Activated CD8-positive, alpha-beta T cell treated with anti-CD3 and anti-CD28 coated beads for 36 hours (primary cell): ENCODE data around the gene RBL1. TPM values are rescaled to one million over a fixed set of nuclear protein-coding genes. Genes with fewer than 3 reads are reported as not detected.
A peak's percentile ranks its signal among the peaks of the same experiment; 100 is the strongest.
"Not testable (repeated sequence)": the region's sequence is repeated elsewhere in the genome, so short reads cannot be mapped to it uniquely, and the experiment has no call there.

ENCODE experiments used
- ATAC-seq: fragments of 200-7000 bp; cut with Tn5 transposase; one replicate; pipeline ENCODE4 v1.10.0; 2021; ENCODE audit warnings: mild to moderate bottlenecking, moderate library complexity
- CTCF ChIA-PET: fragments of 350-600 bp; sonication (Branson Sonifier 250); formaldehyde crosslinking; loops from one replicate; lab custom pipeline; 2021; ENCODE audit warnings: antibody characterized with exemption; lab: Charles Lee
- POLR2A ChIA-PET: fragments of 350-600 bp; sonication (Branson Sonifier 250); formaldehyde crosslinking; loops from one replicate; lab custom pipeline; 2021; ENCODE audit warnings: antibody characterized with exemption; lab: Charles Lee
- DNase-seq: peaks from one replicate; pipeline ENCODE4 v3.0.0-alpha.2; 2020
- H3K27ac Mint-ChIP-seq: one replicate; pipeline ENCODE4 v1.8.0; 2021; ENCODE audit warnings: mild to moderate bottlenecking, mixed read lengths
- H3K27me3 Mint-ChIP-seq: one replicate; pipeline ENCODE4 v1.8.0; 2021; ENCODE audit warnings: mixed read lengths
- H3K36me3 Mint-ChIP-seq: one replicate; pipeline ENCODE4 v1.8.0; 2021; ENCODE audit warnings: low read depth, mixed read lengths
- H3K4me1 Mint-ChIP-seq: one replicate; pipeline ENCODE4 v1.8.0; 2021; ENCODE audit warnings: low read depth, mixed read lengths
- H3K4me3 Mint-ChIP-seq: one replicate; pipeline ENCODE4 v1.8.0; 2021; ENCODE audit warnings: mild to moderate bottlenecking, moderate library complexity, mixed read lengths
- H3K9me3 Mint-ChIP-seq: one replicate; pipeline ENCODE4 v1.8.0; 2021; ENCODE audit warnings: mixed read lengths
- intact Hi-C: fragments of 100-400 bp; cut with micrococcal nuclease; formaldehyde crosslinking; loops from one replicate; pipeline ENCODE4 v1.10.0; 2022
- total RNA-seq, 2 experiments: library from RNA; stranded (reverse); gene quantifications; one replicate each; pipeline ENCODE4 v1.2.3, GENCODE V29; 2021
- TF ChIP-seq, protein P1 (sequence below): fragments of 200-600 bp; IDR thresholded peaks from one replicate; pipeline ENCODE4 v1.8.0; 2022; ENCODE audit warnings: antibody characterized with exemption, mild to moderate bottlenecking

The RBL1 gene
- total RNA-seq, 2 experiments from 2014 or later: 33.9 to 39.6 TPM

DNA sequence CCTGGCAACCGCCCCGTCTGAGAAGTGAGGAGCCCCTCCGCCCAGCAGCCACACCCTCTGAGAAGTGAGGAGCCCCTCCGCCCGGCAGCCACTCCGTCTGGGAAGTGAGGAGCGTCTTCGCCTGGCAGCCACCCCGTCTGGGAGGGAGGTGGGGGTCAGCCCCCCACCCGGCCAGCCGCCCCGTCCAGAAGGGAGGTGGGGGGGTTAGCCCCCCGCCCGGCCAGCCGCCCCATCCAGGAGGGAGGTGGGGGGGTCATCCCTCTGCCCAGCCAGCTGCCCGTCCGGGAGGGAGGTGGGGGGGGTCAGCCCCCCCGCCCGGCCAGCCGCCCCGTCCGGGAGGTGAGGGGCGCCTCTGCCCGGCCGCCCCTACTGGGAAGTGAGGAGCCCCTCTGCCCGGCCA lies 95.6 kb downstream of the RBL1 start:
- H3K27ac Mint-ChIP-seq, POLR2A ChIA-PET, H3K9me3 Mint-ChIP-seq, ATAC-seq, DNase-seq, H3K4me1 Mint-ChIP-seq, H3K4me3 Mint-ChIP-seq, CTCF ChIA-PET, H3K27me3 Mint-ChIP-seq, intact Hi-C loops: not testable (repeated sequence)
- H3K36me3 Mint-ChIP-seq: peaks cover 41% of the 10 kb centered on the region

- ATAC-seq: no peak
- H3K36me3 Mint-ChIP-seq: peaks cover 52% of the 10 kb centered on the region
- intact Hi-C loops: no loop called here
- POLR2A ChIA-PET: no interaction called here
- H3K4me1 Mint-ChIP-seq: peaks cover 2% of the 10 kb centered on the region
- peak overlapping the region; percentile 30 for H3K27ac Mint-ChIP-seq
- CTCF ChIA-PET: interaction anchor here (0.6 to 1.7 kb wide), 2 partner anchors 10 to 24 kb away, joined by 3 to 5 read pairs; no protein-coding TSS in a partner anchor
- H3K4me3 Mint-ChIP-seq: no peak overlapping the region
- no peak for DNase-seq
- no peaks in the 10 kb centered on the region for H3K27me3 Mint-ChIP-seq
- TF ChIP-seq, protein P1, sequence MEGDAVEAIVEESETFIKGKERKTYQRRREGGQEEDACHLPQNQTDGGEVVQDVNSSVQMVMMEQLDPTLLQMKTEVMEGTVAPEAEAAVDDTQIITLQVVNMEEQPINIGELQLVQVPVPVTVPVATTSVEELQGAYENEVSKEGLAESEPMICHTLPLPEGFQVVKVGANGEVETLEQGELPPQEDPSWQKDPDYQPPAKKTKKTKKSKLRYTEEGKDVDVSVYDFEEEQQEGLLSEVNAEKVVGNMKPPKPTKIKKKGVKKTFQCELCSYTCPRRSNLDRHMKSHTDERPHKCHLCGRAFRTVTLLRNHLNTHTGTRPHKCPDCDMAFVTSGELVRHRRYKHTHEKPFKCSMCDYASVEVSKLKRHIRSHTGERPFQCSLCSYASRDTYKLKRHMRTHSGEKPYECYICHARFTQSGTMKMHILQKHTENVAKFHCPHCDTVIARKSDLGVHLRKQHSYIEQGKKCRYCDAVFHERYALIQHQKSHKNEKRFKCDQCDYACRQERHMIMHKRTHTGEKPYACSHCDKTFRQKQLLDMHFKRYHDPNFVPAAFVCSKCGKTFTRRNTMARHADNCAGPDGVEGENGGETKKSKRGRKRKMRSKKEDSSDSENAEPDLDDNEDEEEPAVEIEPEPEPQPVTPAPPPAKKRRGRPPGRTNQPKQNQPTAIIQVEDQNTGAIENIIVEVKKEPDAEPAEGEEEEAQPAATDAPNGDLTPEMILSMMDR: no peak
- H3K9me3 Mint-ChIP-seq: no peaks in the 10 kb centered on the region
Measured at GRCh38 chr20:36998652-36999051, 97.1 kb downstream of the RBL1 start.

DNA sequence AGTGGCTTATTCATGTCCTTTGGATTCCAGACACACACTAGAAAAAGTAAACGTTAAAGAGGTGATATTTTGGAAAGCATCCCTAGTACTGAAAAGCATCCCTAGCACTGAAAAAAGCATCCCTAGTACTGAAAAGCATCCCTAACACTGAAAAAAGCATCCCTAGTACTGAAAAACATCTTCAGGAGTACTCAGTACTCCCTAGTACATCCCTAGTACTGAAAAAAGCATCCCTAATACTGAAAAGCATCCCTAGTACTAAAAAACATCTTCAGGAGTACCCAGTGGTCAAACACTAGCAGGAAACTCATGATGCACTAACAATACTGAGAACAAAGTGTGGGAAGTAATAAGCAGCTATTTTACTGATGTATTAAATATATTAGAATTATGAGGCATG lies 98.7 kb downstream of the RBL1 start:
- no peaks in the 10 kb centered on the region for H3K27me3 Mint-ChIP-seq
- H3K4me1 Mint-ChIP-seq: peaks cover 7% of the 10 kb centered on the region
- TF ChIP-seq, protein P1: no peak
- H3K4me3 Mint-ChIP-seq: no peak overlapping the region
- POLR2A ChIA-PET: no interaction called here
- H3K27ac Mint-ChIP-seq: no peak overlapping the region
- no peak for ATAC-seq
- CTCF ChIA-PET: no interaction called here
- DNase-seq: no peak
- intact Hi-C loops: no loop called here
- H3K36me3 Mint-ChIP-seq: peaks cover 50% of the 10 kb centered on the region
- H3K9me3 Mint-ChIP-seq: peaks cover 8% of the 10 kb centered on the region

DNA sequence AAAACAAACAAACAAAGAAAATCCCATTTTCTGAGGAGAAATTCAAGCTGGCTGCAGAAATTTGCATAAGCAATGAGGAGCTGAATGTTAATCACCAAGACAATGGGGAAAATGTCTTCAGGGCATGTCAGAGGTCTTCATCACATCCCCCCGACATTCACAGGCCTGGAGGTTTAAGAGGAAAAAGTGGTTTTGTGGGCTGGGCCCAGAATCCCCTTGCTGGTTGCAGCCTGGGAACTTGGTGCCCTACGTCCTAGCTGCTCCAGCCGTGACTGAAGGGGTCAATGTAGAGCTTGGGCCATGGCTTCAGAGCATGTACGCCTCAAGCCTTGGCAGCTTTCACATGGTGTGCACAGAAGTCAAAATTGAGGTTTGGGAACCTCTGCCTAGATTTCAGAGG lies 101.6 kb downstream of the RBL1 start:
- intact Hi-C loops, DNase-seq, ATAC-seq, H3K9me3 Mint-ChIP-seq, H3K27ac Mint-ChIP-seq, H3K4me3 Mint-ChIP-seq, H3K27me3 Mint-ChIP-seq: not testable (repeated sequence)
- Mint-ChIP-seq H3K36me3 (peaks cover 51% of the 10 kb centered on the region), H3K4me1 (peaks cover 17% of the 10 kb centered on the region)
- CTCF ChIA-PET: interaction anchor here (1.6 kb wide), 1 partner anchor 14 kb away, joined by 3 read pairs; no protein-coding TSS in a partner anchor
- POLR2A ChIA-PET: interaction anchor here (1.3 kb wide), 1 partner anchor 11 kb away, joined by 4 read pairs; no protein-coding TSS in a partner anchor

DNA sequence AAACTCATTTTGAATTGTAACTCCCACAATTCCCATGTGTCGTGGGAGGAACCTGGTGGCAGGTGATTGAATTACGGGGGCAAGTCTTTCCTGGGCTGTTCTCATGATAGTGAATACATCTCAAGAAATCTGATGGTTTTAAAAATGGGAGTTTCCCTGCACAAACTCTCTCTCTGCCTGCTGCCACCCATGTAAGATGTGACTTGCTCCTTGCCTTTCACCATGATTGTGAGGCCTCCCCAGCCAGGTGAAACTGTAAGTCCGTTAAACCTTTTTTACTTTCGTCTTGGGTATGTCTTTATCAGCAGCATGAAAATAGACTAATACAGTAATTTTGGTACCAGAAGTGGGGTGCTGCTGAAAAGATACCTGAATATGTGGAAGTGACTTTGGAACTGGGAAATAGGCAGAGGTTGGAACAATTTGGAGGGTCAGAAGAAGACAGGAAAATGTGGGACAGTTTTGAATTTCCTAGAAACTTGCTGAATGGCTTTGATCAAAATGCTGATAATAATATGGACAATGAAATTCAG lies 102.9 kb downstream of the RBL1 start:
- Mint-ChIP-seq H3K4me3 (no peak overlapping the region), H3K36me3 (peaks cover 58% of the 10 kb centered on the region), H3K4me1 (peaks cover 29% of the 10 kb centered on the region), H3K9me3 (peaks cover 16% of the 10 kb centered on the region), H3K27me3 (no peaks in the 10 kb centered on the region), H3K27ac (no peak overlapping the region)
- ChIA-PET POLR2A (no interaction called here), CTCF (no interaction called here)
- TF ChIP-seq, protein P1: no peak
- ATAC-seq (no peak), DNase-seq (no peak)
- intact Hi-C loops: no loop called here

DNA sequence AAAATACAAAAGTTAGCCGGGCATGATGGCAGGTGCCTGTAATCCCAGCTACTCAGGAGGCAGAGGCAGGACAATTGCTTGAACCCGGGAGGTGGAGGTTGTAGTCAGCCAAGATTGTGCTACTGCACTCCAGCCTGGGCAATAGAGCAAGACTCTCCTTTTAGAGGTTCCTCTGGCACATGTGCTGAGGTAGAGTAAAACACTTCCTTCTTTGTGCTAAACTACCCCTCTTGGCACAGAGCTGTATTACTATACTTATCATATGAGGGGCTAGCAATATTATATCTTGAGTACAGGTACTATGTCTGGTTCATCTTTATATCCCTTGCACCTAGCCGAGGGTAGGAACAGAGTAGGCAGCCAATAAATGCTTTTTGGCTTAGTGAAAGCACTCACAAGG lies 104.1 kb downstream of the RBL1 start:
- no peak for DNase-seq
- POLR2A ChIA-PET: no interaction called here
- Mint-ChIP-seq H3K4me3 (no peak overlapping the region), H3K27ac (no peak overlapping the region), H3K9me3 (peaks cover 16% of the 10 kb centered on the region), H3K36me3 (peaks cover 51% of the 10 kb centered on the region), H3K4me1 (peaks cover 32% of the 10 kb centered on the region), H3K27me3 (no peaks in the 10 kb centered on the region)
- intact Hi-C loops: no loop called here
- ATAC-seq: no peak
- TF ChIP-seq, protein P1: no peak
- CTCF ChIA-PET: no interaction called here
